ENCODE measurements around the gene GPC1.

DNA sequence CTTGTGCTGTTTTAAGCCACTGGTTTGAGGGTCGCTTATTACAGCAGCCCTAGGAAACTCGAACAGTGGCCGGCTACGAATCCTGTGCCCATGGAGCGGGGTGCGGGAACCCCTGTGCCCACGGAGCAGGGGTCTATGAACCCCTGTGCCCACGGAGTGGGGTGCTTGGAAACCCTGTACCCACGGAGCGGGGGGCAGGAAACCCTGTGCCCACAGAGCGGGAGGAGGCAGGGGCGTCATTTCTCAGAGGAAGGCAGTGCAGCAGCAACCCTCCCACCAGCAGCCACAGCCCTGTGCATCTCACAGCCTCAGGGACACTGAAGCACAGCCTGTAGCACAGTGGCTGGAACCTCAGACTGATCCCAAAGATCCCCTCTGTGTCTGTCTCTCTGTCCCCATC is 34.2 kb upstream of the GPC1 start:
- TF ChIP-seq ZNF510 (tag by site-specific recombination; IDR thresholded peaks at IDR 0.05; ENCODE audit: insufficient replicate concordance) = no peak
- TF ChIP-seq ZNF112 (tag by site-specific recombination; IDR thresholded peaks at IDR 0.05) = no peak
- TF ChIP-seq, protein P1, sequence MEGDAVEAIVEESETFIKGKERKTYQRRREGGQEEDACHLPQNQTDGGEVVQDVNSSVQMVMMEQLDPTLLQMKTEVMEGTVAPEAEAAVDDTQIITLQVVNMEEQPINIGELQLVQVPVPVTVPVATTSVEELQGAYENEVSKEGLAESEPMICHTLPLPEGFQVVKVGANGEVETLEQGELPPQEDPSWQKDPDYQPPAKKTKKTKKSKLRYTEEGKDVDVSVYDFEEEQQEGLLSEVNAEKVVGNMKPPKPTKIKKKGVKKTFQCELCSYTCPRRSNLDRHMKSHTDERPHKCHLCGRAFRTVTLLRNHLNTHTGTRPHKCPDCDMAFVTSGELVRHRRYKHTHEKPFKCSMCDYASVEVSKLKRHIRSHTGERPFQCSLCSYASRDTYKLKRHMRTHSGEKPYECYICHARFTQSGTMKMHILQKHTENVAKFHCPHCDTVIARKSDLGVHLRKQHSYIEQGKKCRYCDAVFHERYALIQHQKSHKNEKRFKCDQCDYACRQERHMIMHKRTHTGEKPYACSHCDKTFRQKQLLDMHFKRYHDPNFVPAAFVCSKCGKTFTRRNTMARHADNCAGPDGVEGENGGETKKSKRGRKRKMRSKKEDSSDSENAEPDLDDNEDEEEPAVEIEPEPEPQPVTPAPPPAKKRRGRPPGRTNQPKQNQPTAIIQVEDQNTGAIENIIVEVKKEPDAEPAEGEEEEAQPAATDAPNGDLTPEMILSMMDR (tag by site-specific recombination; IDR thresholded peaks at IDR 0.05) = no peak
- TF ChIP-seq ZNF174 (tag by site-specific recombination; IDR thresholded peaks at IDR 0.05) = no peak
- TF ChIP-seq, protein P2, sequence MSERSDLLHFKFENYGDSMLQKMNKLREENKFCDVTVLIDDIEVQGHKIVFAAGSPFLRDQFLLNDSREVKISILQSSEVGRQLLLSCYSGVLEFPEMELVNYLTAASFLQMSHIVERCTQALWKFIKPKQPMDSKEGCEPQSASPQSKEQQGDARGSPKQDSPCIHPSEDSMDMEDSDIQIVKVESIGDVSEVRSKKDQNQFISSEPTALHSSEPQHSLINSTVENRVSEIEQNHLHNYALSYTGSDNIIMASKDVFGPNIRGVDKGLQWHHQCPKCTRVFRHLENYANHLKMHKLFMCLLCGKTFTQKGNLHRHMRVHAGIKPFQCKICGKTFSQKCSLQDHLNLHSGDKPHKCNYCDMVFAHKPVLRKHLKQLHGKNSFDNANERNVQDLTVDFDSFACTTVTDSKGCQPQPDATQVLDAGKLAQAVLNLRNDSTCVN (tag by site-specific recombination; optimal IDR thresholded peaks at IDR 0.05) = no peak
- no peak for TF ChIP-seq ZFHX2 (tag by site-specific recombination; conservative IDR thresholded peaks at IDR 0.05)
- no peak for TF ChIP-seq ZNF155 (tag by site-specific recombination; IDR thresholded peaks at IDR 0.05)
- TF ChIP-seq, protein P3, sequence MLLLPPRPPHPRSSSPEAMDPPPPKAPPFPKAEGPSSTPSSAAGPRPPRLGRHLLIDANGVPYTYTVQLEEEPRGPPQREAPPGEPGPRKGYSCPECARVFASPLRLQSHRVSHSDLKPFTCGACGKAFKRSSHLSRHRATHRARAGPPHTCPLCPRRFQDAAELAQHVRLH (tag by site-specific recombination; IDR thresholded peaks at IDR 0.05) = no peak
- TF ChIP-seq, protein P4, sequence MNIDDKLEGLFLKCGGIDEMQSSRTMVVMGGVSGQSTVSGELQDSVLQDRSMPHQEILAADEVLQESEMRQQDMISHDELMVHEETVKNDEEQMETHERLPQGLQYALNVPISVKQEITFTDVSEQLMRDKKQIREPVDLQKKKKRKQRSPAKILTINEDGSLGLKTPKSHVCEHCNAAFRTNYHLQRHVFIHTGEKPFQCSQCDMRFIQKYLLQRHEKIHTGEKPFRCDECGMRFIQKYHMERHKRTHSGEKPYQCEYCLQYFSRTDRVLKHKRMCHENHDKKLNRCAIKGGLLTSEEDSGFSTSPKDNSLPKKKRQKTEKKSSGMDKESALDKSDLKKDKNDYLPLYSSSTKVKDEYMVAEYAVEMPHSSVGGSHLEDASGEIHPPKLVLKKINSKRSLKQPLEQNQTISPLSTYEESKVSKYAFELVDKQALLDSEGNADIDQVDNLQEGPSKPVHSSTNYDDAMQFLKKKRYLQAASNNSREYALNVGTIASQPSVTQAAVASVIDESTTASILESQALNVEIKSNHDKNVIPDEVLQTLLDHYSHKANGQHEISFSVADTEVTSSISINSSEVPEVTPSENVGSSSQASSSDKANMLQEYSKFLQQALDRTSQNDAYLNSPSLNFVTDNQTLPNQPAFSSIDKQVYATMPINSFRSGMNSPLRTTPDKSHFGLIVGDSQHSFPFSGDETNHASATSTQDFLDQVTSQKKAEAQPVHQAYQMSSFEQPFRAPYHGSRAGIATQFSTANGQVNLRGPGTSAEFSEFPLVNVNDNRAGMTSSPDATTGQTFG (tag by site-specific recombination; IDR thresholded peaks at IDR 0.05; ENCODE audit: borderline replicate concordance) = no peak
- TF ChIP-seq, protein P5, sequence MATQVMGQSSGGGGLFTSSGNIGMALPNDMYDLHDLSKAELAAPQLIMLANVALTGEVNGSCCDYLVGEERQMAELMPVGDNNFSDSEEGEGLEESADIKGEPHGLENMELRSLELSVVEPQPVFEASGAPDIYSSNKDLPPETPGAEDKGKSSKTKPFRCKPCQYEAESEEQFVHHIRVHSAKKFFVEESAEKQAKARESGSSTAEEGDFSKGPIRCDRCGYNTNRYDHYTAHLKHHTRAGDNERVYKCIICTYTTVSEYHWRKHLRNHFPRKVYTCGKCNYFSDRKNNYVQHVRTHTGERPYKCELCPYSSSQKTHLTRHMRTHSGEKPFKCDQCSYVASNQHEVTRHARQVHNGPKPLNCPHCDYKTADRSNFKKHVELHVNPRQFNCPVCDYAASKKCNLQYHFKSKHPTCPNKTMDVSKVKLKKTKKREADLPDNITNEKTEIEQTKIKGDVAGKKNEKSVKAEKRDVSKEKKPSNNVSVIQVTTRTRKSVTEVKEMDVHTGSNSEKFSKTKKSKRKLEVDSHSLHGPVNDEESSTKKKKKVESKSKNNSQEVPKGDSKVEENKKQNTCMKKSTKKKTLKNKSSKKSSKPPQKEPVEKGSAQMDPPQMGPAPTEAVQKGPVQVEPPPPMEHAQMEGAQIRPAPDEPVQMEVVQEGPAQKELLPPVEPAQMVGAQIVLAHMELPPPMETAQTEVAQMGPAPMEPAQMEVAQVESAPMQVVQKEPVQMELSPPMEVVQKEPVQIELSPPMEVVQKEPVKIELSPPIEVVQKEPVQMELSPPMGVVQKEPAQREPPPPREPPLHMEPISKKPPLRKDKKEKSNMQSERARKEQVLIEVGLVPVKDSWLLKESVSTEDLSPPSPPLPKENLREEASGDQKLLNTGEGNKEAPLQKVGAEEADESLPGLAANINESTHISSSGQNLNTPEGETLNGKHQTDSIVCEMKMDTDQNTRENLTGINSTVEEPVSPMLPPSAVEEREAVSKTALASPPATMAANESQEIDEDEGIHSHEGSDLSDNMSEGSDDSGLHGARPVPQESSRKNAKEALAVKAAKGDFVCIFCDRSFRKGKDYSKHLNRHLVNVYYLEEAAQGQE (tag by site-specific recombination; IDR thresholded peaks at IDR 0.05) = no peak
- TF ChIP-seq ZNF311 (tag by site-specific recombination; IDR thresholded peaks at IDR 0.05; ENCODE audit: borderline replicate concordance) = no peak
- no peak for TF ChIP-seq ZNF558 (tag by site-specific recombination; IDR thresholded peaks at IDR 0.05)
- TF ChIP-seq, protein P6, sequence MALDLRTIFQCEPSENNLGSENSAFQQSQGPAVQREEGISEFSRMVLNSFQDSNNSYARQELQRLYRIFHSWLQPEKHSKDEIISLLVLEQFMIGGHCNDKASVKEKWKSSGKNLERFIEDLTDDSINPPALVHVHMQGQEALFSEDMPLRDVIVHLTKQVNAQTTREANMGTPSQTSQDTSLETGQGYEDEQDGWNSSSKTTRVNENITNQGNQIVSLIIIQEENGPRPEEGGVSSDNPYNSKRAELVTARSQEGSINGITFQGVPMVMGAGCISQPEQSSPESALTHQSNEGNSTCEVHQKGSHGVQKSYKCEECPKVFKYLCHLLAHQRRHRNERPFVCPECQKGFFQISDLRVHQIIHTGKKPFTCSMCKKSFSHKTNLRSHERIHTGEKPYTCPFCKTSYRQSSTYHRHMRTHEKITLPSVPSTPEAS (tag by site-specific recombination; IDR thresholded peaks at IDR 0.05) = no peak

Measured in HEK293 (cell line).